ENCODE data around the gene PPM1F.
A peak's percentile ranks its signal among the peaks of the same experiment; 100 is the strongest.
"Not testable (repeated sequence)": the region's sequence is repeated elsewhere in the genome, so short reads cannot be mapped to it uniquely, and the experiment has no call there.

Gene PPM1F

DNA sequence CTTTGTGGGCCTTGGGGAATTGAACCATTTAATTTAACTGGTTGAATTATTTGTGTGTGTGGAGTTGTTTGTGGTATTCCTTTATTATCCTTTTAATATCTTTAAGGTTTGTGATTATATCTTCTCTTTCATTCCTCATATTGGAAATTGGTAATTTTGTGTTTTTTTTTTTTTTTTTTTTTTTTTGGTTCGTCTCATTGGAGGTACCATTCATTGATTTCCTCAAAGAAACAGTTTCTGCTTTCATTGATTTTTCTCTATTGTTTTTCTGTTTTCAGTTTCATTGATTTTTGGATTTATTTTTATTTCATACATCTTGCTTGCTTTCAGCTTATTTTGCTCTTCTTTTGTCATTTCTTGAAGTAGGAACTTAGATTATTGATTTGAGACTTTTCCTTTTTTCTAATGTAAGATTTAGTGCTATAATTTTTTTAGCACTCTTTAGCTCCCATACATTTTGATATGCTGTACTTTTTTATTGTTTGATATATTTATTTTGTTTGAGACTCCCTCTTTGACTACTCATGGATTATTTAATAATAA lies 54.2 kb downstream of the PPM1F start:
- Mint-ChIP-seq H3K4me3 (no peak overlapping the region), H3K36me3 (ENCODE audit: low read depth) (no peaks in the 10 kb centered on the region), H3K27ac (no peak overlapping the region), H3K4me1 (ENCODE audit: low read depth) (no peaks in the 10 kb centered on the region), H3K27me3 (no peaks in the 10 kb centered on the region), H3K9me3 (no peaks in the 10 kb centered on the region)
- no peak for DNase-seq

DNA sequence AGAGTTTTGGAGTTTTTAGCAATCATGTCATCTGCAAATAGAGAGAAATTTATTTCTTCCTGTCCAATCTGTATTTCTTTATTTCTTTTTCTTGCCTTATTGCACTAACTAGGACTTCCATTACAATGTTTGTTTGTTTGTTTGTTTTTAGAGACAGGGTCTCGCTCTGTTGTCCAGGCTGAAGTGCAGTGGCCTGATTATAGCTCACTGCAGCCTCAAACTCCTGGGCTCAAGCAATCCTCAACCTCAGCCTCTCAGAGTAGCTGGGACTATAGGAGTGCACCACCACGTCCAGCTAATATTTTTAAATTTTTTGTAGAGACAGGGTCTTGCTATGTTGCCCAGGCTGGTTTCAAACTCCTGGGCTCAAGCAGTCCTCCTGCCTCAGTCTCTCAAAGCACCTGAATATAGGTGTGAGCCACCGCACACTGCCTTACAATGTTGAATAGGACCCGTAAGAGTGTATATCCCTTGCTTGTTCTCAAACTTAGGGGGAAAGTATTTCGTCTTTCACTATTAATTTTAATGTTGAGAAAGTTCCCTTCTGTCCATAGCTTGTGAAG lies 55.6 kb downstream of the PPM1F start:
- Mint-ChIP-seq H3K36me3 (ENCODE audit: low read depth) (no peaks in the 10 kb centered on the region), H3K27ac (no peak overlapping the region), H3K27me3 (no peaks in the 10 kb centered on the region), H3K9me3 (no peaks in the 10 kb centered on the region), H3K4me3 (no peak overlapping the region), H3K4me1 (ENCODE audit: low read depth) (no peaks in the 10 kb centered on the region)
- no peak for DNase-seq

DNA sequence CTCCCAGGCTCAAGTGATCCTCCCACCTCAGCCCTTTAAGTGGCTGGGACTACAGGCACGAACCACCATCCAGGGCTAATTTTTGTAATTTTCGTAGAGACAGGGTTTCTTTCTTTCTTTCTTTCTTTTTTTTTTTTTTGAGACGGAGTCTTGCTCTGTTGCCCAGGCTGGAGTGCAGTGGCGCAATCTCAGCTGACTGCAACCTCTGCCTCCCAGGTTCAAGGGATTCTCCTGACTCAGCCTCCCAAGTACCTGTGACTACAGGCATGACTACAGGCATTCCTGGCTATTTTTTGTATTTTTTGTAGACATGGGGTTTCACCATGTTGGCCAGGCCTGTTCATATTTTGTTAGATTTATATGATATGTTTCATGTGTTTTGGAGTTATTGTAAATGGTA lies 56.4 kb downstream of the PPM1F start:
- not testable (repeated sequence) for H3K27ac Mint-ChIP-seq; H3K36me3 Mint-ChIP-seq (ENCODE audit: low read depth); H3K4me1 Mint-ChIP-seq (ENCODE audit: low read depth); H3K9me3 Mint-ChIP-seq; H3K4me3 Mint-ChIP-seq; H3K27me3 Mint-ChIP-seq; DNase-seq

DNA sequence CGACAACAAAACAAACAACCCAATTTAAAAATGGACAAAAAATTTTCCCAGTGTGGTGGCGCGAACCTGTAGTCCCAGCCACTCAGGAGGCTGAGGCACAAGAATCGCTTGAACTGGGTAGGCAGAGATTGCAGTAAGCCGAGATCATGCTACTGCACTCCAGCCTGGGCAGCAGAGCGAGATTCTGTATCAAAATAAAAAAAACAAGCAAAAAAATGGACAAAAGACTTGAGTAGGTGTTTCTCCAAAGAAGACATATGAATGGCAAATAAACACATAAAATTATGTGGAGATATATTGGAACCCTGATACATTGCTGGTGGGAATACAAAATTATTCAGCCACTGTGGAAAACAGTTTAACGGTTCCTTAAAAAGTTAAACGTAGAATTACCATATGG lies 57.8 kb downstream of the PPM1F start:
- Mint-ChIP-seq H3K36me3 (ENCODE audit: low read depth) (no peaks in the 10 kb centered on the region), H3K27ac (no peak overlapping the region), H3K27me3 (no peaks in the 10 kb centered on the region), H3K4me3 (no peak overlapping the region), H3K9me3 (no peaks in the 10 kb centered on the region), H3K4me1 (ENCODE audit: low read depth) (no peaks in the 10 kb centered on the region)
- DNase-seq: no peak

DNA sequence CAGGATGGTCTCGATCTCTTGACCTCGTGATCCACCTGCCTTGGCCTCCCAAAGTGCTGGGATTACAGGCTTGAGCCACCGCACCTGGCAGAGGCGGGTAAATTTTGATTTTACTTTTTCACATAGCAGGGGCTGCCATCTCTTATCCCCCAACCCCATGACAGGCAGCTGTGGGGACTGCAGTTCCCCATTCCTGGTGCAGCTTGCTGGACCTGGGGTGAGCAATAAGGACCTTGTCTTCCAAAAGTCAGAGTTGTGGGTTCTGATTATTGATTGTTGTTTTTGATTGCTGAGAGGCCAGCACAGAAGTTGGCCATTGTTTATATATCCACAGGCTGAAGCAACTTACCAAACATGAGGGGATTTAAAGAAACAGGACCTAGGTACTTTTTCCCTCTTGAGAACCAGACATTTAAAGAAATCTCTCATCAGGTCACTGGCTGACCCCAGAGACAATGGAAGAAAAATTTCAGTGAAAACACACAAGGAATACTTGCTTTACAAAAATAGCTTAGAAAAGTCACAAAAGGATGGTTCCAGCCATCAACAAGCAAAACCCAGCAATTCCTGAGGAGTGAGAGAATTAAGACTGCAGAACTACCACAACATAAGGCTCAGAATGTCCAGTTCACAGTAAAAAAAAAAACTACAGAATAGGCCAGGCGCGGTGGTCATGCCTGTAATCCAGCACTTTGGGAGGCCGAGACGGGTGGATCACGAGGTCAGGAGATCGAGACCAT lies 63.2 kb downstream of the PPM1F start:
- H3K9me3 Mint-ChIP-seq: no peaks in the 10 kb centered on the region
- no peak for DNase-seq
- no peak overlapping the region for H3K27ac Mint-ChIP-seq

DNA sequence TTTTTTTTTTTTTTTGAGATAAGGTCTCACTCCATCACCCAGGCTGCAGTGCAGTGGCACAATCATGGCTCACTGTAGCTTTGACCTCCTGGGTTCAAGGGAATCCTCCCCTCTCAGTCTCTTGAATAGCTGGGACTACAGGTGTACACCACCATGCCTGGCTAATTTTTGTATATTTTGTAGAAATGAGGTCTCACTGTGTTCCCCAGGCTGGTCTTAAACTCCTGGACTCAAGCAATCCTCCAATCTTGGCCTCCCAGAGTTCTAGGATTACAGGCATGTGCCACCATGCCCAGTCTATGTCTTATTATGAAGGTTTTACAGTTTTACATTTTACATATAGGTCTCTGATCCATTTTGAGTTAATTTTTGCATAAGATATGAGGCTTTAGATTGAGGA lies 64.8 kb downstream of the PPM1F start:
- no peak overlapping the region for H3K27ac Mint-ChIP-seq
- DNase-seq: no peak
- H3K27me3 Mint-ChIP-seq: no peaks in the 10 kb centered on the region
- H3K9me3 Mint-ChIP-seq: no peaks in the 10 kb centered on the region
- no peaks in the 10 kb centered on the region for H3K36me3 Mint-ChIP-seq (ENCODE audit: low read depth)
- H3K4me3 Mint-ChIP-seq: no peak overlapping the region
- no peaks in the 10 kb centered on the region for H3K4me1 Mint-ChIP-seq (ENCODE audit: low read depth)

More for the DNA sequence above, 63.2 kb downstream of the PPM1F start:
- Mint-ChIP-seq H3K36me3 (ENCODE audit: low read depth) (no peaks in the 10 kb centered on the region), H3K27me3 (no peaks in the 10 kb centered on the region), H3K4me1 (ENCODE audit: low read depth) (no peaks in the 10 kb centered on the region), H3K4me3 (no peak overlapping the region)

DNA sequence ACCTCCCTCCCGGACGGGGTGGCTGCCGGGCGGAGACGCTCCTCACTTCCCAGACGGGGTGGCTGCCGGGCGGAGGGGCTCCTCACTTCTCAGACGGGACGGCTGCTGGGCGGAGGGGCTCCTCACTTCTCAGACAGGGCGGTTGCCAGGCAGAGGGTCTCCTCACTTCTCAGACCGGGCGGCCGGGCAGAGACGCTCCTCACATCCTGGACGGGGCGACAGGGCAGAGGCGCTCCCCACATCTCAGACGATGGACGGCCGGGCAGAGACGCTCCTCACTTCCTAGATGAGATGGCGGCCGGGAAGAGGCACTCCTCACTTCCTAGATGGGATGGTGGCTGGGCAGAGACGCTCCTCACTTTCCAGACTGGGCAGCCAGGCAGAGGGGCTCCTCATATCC lies 68.7 kb downstream of the PPM1F start:
- not testable (repeated sequence) for H3K9me3 Mint-ChIP-seq; H3K27me3 Mint-ChIP-seq; H3K36me3 Mint-ChIP-seq (ENCODE audit: low read depth); H3K4me1 Mint-ChIP-seq (ENCODE audit: low read depth); H3K4me3 Mint-ChIP-seq; DNase-seq; H3K27ac Mint-ChIP-seq

DNA sequence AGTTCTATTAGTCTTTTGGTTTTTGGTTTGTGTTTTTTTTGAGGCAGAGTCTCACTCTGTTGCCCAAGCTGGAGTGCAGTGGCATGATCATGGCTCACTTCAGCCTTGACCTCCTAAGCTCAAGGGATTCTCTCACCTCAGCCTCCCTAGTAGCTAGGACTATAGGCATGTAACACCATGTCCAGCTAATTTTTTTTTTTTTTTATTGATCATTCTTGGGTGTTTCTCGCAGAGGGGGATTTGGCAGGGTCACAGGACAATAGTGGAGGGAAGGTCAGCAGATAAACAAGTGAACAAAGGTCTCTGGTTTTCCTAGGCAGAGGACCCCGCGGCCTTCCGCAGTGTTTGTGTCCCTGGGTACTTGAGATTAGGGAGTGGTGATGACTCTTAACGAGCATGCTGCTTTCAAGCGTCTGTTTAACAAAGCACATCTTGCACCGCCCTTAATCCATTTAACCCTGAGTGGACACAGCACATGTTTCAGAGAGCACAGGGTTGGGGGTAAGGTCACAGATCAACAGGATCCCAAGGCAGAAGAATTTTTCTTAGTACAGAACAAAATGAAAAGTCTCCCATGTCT lies 69.8 kb downstream of the PPM1F start:
- H3K36me3 Mint-ChIP-seq (ENCODE audit: low read depth); DNase-seq; H3K4me1 Mint-ChIP-seq (ENCODE audit: low read depth); H3K27ac Mint-ChIP-seq; H3K4me3 Mint-ChIP-seq; H3K9me3 Mint-ChIP-seq; H3K27me3 Mint-ChIP-seq: not testable (repeated sequence)

DNA sequence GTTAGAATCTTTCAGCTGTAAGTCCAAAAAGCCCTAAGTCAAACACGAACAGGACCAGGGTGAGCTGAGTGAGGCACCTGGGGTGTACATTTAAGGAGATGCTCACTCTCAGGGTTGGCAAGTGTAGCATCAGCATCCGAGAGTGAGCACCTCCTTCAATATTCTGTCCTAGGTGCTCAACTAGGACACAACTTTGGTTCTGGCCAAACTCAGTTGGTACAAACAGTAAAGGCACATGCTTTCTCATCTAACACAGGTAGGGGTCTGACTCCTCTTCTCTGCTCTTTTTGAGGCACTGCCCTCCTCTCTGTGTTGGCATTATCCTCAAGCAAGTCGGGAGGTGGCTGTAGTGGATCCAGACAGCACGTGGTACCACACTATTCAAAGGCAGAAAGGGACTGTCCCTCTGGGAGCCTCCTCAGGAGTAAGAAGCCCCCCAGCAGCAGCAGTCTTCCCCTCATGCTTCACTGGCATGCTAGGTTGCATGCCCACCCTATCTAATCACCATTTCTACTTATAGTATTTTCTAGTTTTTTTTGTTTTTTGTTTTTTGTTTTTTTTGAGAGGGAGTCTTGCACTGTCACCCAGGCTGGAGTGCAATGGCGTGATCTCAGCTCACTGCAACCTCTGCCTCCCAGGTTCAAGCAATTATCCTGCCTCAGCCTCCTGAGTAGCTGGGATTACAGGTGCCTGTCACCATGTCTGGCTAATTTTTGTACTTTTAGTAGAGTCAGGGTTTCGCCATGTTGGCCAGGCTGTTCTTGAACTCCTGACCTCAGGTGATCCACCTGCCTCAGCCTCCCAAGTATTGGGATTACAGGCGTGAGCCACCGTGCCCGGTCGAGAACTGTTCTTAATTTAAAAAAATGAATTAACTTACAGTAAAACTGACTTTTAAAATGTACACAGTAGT lies 70.6 kb downstream of the PPM1F start:
- Mint-ChIP-seq H3K36me3 (ENCODE audit: low read depth) (no peaks in the 10 kb centered on the region), H3K27me3 (no peaks in the 10 kb centered on the region), H3K4me1 (ENCODE audit: low read depth) (peaks cover 5% of the 10 kb centered on the region), H3K4me3 (no peak overlapping the region), H3K27ac (no peak overlapping the region), H3K9me3 (no peaks in the 10 kb centered on the region)
- DNase-seq: no peak

DNA sequence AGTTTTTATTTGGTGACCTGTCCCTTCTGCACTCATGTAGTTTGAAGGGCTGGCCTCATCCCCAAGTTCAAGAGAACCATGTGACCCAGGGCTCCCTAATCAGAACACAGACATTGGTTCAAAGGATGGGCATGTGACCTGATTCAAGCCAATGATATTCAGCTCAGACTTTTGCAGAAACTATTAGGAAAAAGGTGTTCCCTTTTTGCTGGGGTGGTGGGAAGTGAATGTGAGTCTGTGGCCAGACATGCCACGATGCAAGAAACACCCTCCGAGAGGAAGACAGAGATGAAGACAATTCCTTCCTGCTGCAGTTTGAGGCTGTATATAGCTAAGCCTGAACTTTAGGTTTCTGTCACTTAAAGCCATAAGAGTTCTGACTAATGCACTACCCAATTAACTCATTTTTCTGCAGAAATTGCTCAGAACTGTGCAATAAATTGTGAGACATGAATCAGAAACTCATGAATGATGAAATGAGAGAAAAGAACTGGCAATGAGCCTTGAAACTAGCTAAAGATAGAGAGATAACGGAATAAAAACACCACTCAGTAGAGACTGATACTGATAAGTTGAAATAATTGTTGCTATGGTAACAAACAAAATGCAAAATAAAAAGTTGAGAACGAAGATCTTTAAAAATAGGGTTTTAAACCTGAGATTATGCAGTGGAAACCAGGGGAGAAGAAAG lies 76.0 kb downstream of the PPM1F start:
- no peaks in the 10 kb centered on the region for H3K9me3 Mint-ChIP-seq
- peak overlapping the region; percentile 91 for H3K27ac Mint-ChIP-seq
- H3K4me1 Mint-ChIP-seq (ENCODE audit: low read depth): peaks cover 22% of the 10 kb centered on the region
- peak; percentile 48 for DNase-seq
- no peaks in the 10 kb centered on the region for H3K36me3 Mint-ChIP-seq (ENCODE audit: low read depth)
- no peak overlapping the region for H3K4me3 Mint-ChIP-seq
- no peaks in the 10 kb centered on the region for H3K27me3 Mint-ChIP-seq

DNA sequence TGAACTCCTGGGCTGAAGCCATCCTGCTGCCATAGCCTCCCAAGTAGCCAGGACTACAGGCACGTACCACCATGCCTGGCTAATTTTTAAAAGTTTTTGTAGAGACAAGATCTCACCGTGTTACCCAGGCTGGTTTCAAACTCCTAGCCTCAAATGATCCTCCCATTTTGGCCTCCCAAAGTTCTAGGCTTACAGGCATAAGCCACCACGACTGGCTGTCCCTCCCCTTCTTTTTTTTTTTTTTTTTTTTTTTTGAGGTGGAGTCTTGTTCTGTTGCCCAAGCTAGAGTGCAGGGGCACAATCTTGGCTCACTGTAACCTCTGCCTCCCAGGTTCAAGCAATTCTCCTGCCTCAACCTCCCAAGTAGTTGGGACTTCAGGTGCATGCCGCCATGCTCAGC lies 77.7 kb downstream of the PPM1F start:
- H3K9me3 Mint-ChIP-seq; DNase-seq; H3K27me3 Mint-ChIP-seq; H3K36me3 Mint-ChIP-seq (ENCODE audit: low read depth); H3K4me3 Mint-ChIP-seq; H3K27ac Mint-ChIP-seq: not testable (repeated sequence)
- peaks cover 22% of the 10 kb centered on the region for H3K4me1 Mint-ChIP-seq (ENCODE audit: low read depth)

DNA sequence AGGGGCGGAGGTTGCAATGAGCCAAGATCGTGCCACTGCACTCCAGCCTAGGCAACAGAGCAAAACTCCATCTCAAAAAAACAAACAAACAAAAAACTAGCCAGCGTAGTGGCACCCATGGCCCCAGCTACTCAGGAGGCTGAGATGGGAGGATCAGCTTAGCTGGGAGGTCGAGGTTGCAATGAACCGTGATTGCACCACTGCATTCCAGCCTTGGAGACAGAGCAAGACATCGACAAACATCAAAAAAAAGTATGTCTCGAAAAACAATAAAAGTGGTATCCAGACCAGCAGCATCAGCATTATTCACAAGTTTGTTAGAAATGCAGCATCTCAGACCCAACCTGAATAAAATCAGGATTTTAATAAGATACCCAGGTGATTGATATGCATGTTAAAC lies 79.0 kb downstream of the PPM1F start:
- Mint-ChIP-seq H3K4me3 (no peak overlapping the region), H3K36me3 (ENCODE audit: low read depth) (no peaks in the 10 kb centered on the region), H3K9me3 (no peaks in the 10 kb centered on the region), H3K4me1 (ENCODE audit: low read depth) (peaks cover 28% of the 10 kb centered on the region), H3K27ac (no peak overlapping the region), H3K27me3 (no peaks in the 10 kb centered on the region)
- no peak for DNase-seq

DNA sequence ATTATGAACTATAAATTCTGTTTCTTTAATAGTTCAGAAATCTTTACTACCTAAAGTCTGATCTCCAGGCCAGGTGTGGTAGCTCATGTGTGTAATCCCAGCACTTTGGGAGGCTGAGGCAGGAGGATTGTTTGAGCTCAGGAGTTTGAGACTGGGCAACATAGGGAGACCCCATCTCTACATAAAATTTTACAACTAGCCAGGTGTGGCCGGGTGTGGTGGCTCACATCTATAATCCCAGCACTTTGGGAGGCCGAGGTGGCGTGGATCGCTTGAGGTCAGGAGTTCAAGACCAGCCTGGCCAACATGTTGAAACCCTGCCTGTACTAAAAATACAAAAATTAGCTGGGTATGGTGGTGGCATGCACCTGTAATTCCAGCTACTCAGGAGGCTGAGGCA lies 79.9 kb downstream of the PPM1F start:
- not testable (repeated sequence) for H3K27ac Mint-ChIP-seq; H3K9me3 Mint-ChIP-seq; H3K27me3 Mint-ChIP-seq; H3K4me3 Mint-ChIP-seq; DNase-seq; H3K36me3 Mint-ChIP-seq (ENCODE audit: low read depth)
- H3K4me1 Mint-ChIP-seq (ENCODE audit: low read depth): peaks cover 34% of the 10 kb centered on the region
